Measurements from ENCODE around the gene TMEM263.
A peak's percentile ranks its signal among the peaks of the same experiment; 100 is the strongest.

Gene TMEM263

GRCh38 chr12:106953352-106954250, 2.1 kb upstream of the TMEM263 start:
- DNase-seq = no peak

GRCh38 chr12:106954462-106955376, 988 bp upstream of the TMEM263 start:
- DNase-seq = peak; percentile 9

- peak; percentile 52 for DNase-seq
Measured at GRCh38 chr12:106956048-106956578, 406 bp downstream of the TMEM263 start.

GRCh38 chr12:106957583-106957982, 1.9 kb downstream of the TMEM263 start:
- DNase-seq = no peak

- no peak for DNase-seq
Measured at GRCh38 chr12:106960443-106960842, 4.7 kb downstream of the TMEM263 start.

- no peak for DNase-seq
Measured at GRCh38 chr12:106962286-106962685, 6.6 kb downstream of the TMEM263 start.

- DNase-seq = no peak
Measured at GRCh38 chr12:106964526-106964925, 8.8 kb downstream of the TMEM263 start.

- no peak for DNase-seq
Measured at GRCh38 chr12:106971065-106971464, 15.4 kb downstream of the TMEM263 start.

- DNase-seq = no peak
Measured at GRCh38 chr12:106973545-106973944, 17.8 kb downstream of the TMEM263 start.

GRCh38 chr12:106974511-106974910, 18.8 kb downstream of the TMEM263 start:
- no peak for DNase-seq

GRCh38 chr12:106975098-106975497, 19.4 kb downstream of the TMEM263 start:
- DNase-seq = no peak

- DNase-seq = no peak
Measured at GRCh38 chr12:106975993-106976658, 20.4 kb downstream of the TMEM263 start.

- DNase-seq = no peak
Measured at GRCh38 chr12:106976668-106977067, 21.0 kb downstream of the TMEM263 start.

GRCh38 chr12:106978035-106978800, 22.5 kb downstream of the TMEM263 start:
- no peak for DNase-seq

- no peak for DNase-seq
Measured at GRCh38 chr12:106980944-106981343, 25.2 kb downstream of the TMEM263 start.

- no peak for DNase-seq
Measured at GRCh38 chr12:106981788-106982187, 26.1 kb downstream of the TMEM263 start.

GRCh38 chr12:106982229-106982628, 26.5 kb downstream of the TMEM263 start:
- DNase-seq = no peak

GRCh38 chr12:106984588-106985137, 29.0 kb downstream of the TMEM263 start:
- no peak for DNase-seq

GRCh38 chr12:106985479-106985878, 29.8 kb downstream of the TMEM263 start:
- no peak for DNase-seq

- DNase-seq = no peak
Measured at GRCh38 chr12:106986135-106986534, 30.4 kb downstream of the TMEM263 start.

- peak; percentile 72 for DNase-seq
Measured at GRCh38 chr12:106986625-106987389, 31.1 kb downstream of the TMEM263 start, which contains the start of gene MTERF2. MTERF2 (minus strand) TSS chr12:106987146; CDS start chr12:106978714, 8,432 bp downstream.

Data from activated gamma-delta T cell treated with Interleukin-2 at 50 U/mL for 16 hours (primary cell).